T follicular helper cell (primary cell): ENCODE results near the gene CFAP92.
"Not testable (repeated sequence)": the region's sequence is repeated elsewhere in the genome, so short reads cannot be mapped to it uniquely, and the experiment has no call there.

ENCODE experiments used
- DNase-seq: peaks from one replicate; pipeline ENCODE4 v3.0.0-alpha.2; 2020; ENCODE audit warnings: low read depth

CFAP92 gene

GRCh38 chr3:128867200-128868125, 126.4 kb downstream of the CFAP92 start:
- no peak for DNase-seq

GRCh38 chr3:128864849-128865804, 128.7 kb downstream of the CFAP92 start:
- not testable (repeated sequence) for DNase-seq

- DNase-seq, result no peak
These were observed 129.5 kb downstream of the CFAP92 start for GRCh38 chr3:128864351-128864811.

- DNase-seq, result no peak
These were observed 130.3 kb downstream of the CFAP92 start for GRCh38 chr3:128863560-128863959.

GRCh38 chr3:128861491-128861890, 132.4 kb downstream of the CFAP92 start:
- no peak for DNase-seq
